KMS-11 (cell line): ENCODE measurements around the gene ADGRG2.

Experiments used
- H2AFZ ChIP-seq: fragments of 200-600 bp; sonication (generic); 2 replicates; pipeline ENCODE4 v1.6.1; 2016; ENCODE audit warnings: antibody characterized with exemption, mixed run types, low read depth
- H3K27ac ChIP-seq: fragments of 200-600 bp; sonication (generic); 2 replicates; pipeline ENCODE4 v1.6.1; 2016; ENCODE audit warnings: mild to moderate bottlenecking, mixed run types
- H3K27me3 ChIP-seq: fragments of 200-600 bp; sonication (generic); 2 replicates; pipeline ENCODE4 v1.6.1; 2017; ENCODE audit warnings: mild to moderate bottlenecking, low read depth, mixed run types, moderate library complexity; ENCODE audit not compliant: insufficient read depth
- H3K36me3 ChIP-seq: fragments of 200-600 bp; sonication (generic); 2 replicates; pipeline ENCODE4 v1.6.1; 2017; ENCODE audit warnings: mild to moderate bottlenecking, mixed run types; ENCODE audit not compliant: insufficient read depth
- H3K4me1 ChIP-seq: fragments of 200-600 bp; sonication (generic); 2 replicates; pipeline ENCODE4 v1.6.1; 2016; ENCODE audit warnings: mild to moderate bottlenecking, low read depth, mixed run types; ENCODE audit not compliant: poor library complexity, severe bottlenecking
- H3K4me2 ChIP-seq: fragments of 200-600 bp; sonication (generic); 2 replicates; pipeline ENCODE4 v1.7.0; 2016; ENCODE audit warnings: mild to moderate bottlenecking, mixed run types
- H3K4me3 ChIP-seq: fragments of 200-600 bp; sonication (generic); IDR thresholded peaks from 2 replicates; pipeline ENCODE4 v1.6.1; 2017; ENCODE audit warnings: low read depth, low read length, mixed read lengths; ENCODE audit not compliant: insufficient read depth
- H3K79me2 ChIP-seq: fragments of 200-600 bp; sonication (generic); 2 replicates; pipeline ENCODE4 v1.6.1; 2016; ENCODE audit warnings: low read depth, mixed run types; ENCODE audit not compliant: insufficient read depth
- H3K9ac ChIP-seq: fragments of 200-600 bp; sonication (generic); 2 replicates; pipeline ENCODE4 v1.6.1; 2016; ENCODE audit warnings: mild to moderate bottlenecking, mixed run types
- H4K20me1 ChIP-seq: fragments of 200-600 bp; sonication (generic); 2 replicates; pipeline ENCODE4 v1.6.1; 2016; ENCODE audit warnings: mild to moderate bottlenecking, mixed run types; ENCODE audit not compliant: insufficient read depth
- CTCF ChIP-seq: fragments of 200-600 bp; sonication (generic); conservative IDR thresholded peaks from 2 replicates; pipeline ENCODE4 v1.6.1; 2017; ENCODE audit warnings: low read depth, mild to moderate bottlenecking, antibody characterized with exemption, low read length, moderate library complexity, mixed read lengths

Gene ADGRG2

DNA sequence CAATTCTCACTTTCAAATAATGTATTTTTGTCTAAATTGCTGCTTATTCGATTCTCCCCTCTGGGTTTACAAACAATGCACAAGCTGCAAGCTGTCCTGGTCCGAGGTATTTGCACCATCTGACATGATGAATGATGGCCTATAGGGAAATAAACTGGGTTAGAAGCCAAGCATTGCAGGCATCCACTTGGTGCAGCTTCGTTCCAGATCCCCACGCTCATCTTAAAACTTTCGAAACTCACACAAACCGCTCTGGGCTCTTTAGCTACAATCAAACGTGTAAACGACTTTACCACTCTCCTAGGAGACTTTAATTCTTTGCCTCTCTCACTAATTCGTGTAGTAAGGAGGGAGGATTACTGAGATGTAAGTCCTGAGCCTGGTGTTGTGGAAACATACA, 157.4 kb downstream of the ADGRG2 start:
- H3K9ac ChIP-seq: no peak overlapping the region
- H4K20me1 ChIP-seq: no peaks in the 10 kb centered on the region
- TF ChIP-seq CTCF: no peak
- no peak overlapping the region for H3K4me3 ChIP-seq
- no peaks in the 10 kb centered on the region for H3K36me3 ChIP-seq
- no peaks in the 10 kb centered on the region for H3K79me2 ChIP-seq
- H3K4me1 ChIP-seq: no peaks in the 10 kb centered on the region
- H3K27ac ChIP-seq: no peak overlapping the region
- H3K27me3 ChIP-seq: no peaks in the 10 kb centered on the region
- no peak overlapping the region for H3K4me2 ChIP-seq
- H2AFZ ChIP-seq: no peak overlapping the region

DNA sequence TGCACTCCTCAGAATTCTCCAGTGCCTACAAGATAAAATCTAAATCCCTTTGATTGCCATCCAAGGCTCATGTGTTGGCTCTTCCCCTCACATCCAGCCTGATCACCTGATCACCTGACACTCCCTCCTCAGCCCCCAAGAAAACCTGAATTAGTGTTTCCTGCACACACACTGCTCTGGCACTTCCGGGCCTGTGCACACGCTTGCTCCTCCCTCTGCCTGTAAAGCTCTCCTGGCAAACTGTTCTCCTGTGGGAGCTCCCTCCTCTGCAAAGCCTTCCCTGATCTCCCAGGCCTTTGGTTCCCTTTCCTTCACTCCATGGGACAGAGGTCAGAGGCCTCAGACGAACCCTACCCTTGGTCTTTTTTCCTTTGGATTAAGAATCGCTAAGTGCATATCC, 158.2 kb downstream of the ADGRG2 start:
- H3K4me3 ChIP-seq: no peak overlapping the region
- no peak overlapping the region for H3K9ac ChIP-seq
- H4K20me1 ChIP-seq: no peaks in the 10 kb centered on the region
- no peaks in the 10 kb centered on the region for H3K4me1 ChIP-seq
- H3K79me2 ChIP-seq: no peaks in the 10 kb centered on the region
- no peaks in the 10 kb centered on the region for H3K36me3 ChIP-seq
- no peaks in the 10 kb centered on the region for H3K27me3 ChIP-seq
- no peak for TF ChIP-seq CTCF
- H2AFZ ChIP-seq: no peak overlapping the region
- no peak overlapping the region for H3K4me2 ChIP-seq
- H3K27ac ChIP-seq: no peak overlapping the region

DNA sequence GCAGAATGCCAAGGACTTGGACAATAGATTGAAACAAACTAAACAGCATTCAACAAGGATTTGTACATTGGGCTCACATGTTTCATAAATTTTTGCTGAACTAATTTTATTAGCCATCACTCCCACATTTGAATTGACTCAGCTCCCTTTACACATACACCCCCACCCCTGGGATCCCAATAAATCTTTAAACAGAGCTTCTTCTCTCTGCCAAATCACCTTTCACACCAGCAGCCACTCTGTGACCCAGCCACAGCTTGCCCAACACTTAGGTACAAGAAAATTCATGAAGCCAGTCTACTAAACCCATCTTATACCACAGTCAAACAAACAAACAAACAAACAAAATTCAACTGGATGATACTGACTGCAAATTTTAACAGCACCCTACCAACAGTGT, 159.9 kb downstream of the ADGRG2 start:
- TF ChIP-seq CTCF: no peak
- H4K20me1 ChIP-seq: no peaks in the 10 kb centered on the region
- no peaks in the 10 kb centered on the region for H3K36me3 ChIP-seq
- no peaks in the 10 kb centered on the region for H3K4me1 ChIP-seq
- H3K4me2 ChIP-seq: no peak overlapping the region
- no peak overlapping the region for H2AFZ ChIP-seq
- no peak overlapping the region for H3K9ac ChIP-seq
- no peak overlapping the region for H3K27ac ChIP-seq
- no peaks in the 10 kb centered on the region for H3K27me3 ChIP-seq
- no peaks in the 10 kb centered on the region for H3K79me2 ChIP-seq
- no peak overlapping the region for H3K4me3 ChIP-seq

DNA sequence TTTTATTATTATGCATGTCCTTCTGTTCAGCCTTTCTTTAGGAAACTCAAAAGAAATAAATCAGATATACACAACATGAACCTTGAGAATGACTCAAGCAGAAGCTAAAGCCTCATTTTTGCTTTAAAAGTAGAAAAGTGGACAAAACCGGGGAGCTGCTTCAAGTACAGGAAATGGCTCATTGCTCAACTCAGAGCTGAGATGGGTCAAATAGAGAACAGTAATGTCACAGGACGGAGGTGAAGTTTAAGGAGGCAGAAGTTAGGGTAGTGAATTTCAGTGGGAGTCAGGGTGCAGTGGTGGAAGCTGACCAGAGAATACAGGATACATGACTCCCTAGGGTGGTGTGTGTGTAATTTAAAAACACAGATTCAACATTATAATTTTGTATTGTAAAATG, 160.6 kb downstream of the ADGRG2 start:
- Histone ChIP-seq H3K4me2 (no peak overlapping the region), H2AFZ (no peak overlapping the region), H3K4me3 (no peak overlapping the region), H3K4me1 (no peaks in the 10 kb centered on the region), H3K9ac (no peak overlapping the region), H4K20me1 (no peaks in the 10 kb centered on the region), H3K27me3 (no peaks in the 10 kb centered on the region), H3K79me2 (no peaks in the 10 kb centered on the region), H3K36me3 (no peaks in the 10 kb centered on the region), H3K27ac (no peak overlapping the region)
- TF ChIP-seq CTCF: no peak
